Stimulated activated CD4-positive, alpha-beta T cell treated with anti-CD3 and anti-CD28 coated beads, Interleukin-1b, Interleukin-23, amount 100 ng/mL, for 24 hours (primary cell): ENCODE results near the gene COPS8.

ENCODE experiments used
- DNase-seq, 4 experiments: peaks; one replicate each; pipeline ENCODE4 v3.0.0-alpha.2; 2020; ENCODE audit warnings: low read depth in 4 of 4, low spot score in 1 of 4

Gene COPS8

GRCh38 chr2:237064203-237065070 is 21.3 kb upstream of the COPS8 start:
- DNase-seq = no peak

- DNase-seq = no peak
Observed at GRCh38 chr2:237065071-237065377, 20.7 kb upstream of the COPS8 start.

DNA sequence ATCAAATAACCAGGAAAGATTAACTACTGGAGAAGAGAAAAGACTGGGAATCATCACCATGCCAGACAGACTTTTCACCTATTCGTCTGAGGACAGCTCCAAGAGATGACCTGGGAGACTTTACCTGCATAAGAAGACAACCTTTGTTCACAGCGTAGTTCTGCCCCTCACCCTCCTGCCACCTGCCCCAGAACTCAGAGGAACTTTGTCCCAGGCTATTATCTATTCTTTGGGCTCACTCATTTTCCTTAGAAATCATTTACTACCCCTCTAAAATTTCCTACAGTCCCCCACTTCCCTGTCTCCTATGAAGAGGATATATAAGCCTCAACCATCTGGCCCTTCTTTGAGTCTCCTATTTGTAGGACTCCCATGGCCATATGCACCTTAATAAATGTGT is 19.3 kb upstream of the COPS8 start:
- no peak for DNase-seq

DNA sequence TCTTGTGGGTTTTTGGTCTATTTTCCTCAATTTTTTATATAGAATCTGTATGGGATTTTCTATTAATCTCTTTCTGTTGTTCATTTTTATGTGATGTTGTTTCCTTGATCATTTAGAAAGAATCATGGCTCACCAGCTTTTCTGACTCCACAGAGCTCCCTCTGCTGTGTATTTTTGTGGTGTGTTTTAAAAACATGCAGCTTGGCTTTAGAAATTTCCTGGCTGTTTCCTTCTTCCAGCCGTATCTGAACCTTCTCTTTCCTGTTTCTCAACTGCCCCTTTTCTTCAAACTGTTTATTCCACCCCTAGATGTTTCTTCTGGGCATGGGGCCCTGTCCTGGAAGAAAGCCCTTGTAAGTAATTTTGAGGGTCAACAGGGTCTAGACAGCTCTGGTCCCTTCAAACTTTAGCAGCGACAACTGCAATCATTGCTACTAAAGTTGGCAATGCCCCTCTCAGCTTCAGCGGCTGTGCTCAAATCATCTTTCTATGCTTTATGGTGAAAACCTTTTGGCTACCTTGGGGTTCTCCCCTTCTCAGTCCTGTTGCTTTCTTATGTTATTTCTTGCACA is 17.6 kb upstream of the COPS8 start:
- no peak for DNase-seq

DNA sequence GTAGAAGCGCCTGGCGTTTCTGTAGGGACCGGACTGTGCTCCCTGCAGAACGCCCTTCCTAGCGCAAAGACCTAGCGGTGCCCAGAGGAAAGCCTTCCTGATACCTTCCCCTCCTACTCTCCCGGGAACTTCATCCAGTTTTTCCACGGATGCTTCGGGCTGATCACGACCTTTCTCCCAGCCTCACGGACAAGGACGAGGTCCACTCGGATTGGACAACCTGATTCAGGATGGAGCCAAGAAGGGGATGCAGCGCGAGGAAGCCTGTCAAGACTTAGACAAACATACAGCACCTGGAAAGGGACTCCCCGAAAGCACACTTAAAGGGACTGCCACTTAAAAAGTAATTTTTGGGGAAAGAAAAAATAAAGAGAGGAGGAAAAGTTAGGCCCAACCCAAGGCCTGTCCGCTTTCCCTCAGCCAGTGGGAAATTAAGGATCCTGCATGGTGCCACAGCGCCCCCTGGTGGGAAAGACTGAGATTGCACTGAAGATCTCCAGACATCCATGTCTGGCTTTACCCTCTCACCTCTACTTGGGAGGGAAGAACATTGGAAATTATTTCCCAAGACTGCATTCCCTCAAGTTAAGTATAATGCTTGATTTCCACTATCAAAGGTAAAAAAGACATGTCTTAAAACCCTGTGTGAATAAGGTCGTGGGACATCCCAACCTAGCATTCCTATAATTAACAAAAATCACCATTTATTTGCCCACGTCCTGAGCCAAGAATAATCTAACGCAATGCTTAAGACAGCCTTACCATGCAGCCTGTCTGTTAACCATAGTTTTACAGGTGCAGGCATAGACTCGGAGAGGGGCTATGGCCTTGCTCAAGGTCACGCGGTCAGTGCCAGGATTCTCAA is 13.4 kb upstream of the COPS8 start:
- DNase-seq = peak; percentile 55 to 71 (median 61)

DNA sequence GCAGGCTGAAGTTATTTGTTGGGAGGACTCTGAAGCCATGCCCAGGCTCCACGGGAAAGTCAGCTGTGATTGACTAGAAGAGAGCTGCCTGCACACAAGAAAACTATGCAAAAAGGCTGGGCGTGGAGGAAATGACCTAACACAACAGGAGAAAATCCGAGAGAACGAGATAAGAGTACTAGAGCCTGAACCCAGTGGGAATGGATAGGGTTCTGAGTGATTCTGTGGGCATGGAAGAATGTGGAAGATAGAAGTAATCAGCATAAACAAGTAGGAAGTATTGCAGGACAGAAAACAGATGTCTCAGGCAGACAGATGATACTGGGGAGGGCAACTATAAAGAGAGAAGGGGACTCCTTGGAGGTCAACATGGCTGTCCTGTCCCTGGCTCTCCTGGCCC is 12.1 kb upstream of the COPS8 start:
- DNase-seq = no peak

DNA sequence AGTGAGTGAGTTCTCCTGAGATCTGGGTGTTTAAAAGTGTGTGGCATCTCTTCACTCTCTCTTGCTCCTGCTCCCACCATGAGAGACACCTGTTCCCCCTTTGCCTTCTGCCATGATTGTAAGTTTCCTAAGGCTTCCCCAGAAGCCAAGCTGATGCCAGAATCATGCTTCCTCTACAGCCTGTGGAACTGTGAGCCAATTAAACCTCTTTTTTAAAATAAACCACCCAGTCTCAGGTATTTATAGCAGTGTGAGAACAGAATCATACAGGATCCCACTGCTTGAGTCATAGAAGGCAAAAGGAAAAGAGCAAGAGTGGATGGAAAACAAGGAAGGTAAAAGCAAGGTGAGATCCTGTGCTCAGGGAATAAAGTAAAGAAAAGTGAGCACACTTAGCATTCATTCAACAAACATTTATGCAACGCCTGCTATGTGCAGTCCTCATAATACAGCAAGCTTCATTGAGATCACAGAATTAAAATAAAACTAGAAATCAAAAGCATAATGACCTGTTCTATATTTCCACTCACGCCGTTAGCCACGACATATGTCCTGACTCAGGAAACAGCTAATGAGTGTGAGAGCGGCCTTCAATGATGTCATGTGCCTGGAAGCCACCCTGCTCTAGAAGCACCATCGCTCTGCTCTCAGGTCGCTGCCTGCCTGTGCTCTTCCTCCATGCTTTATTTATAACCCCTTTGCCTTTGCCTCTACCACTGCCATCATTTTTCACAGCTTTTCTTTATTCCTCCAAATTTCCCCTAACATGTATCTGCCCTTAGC is 11.3 kb upstream of the COPS8 start:
- DNase-seq = no peak

- no peak for DNase-seq
Observed at GRCh38 chr2:237075749-237076599, 9.7 kb upstream of the COPS8 start.

GRCh38 chr2:237081596-237081995 is 4.1 kb upstream of the COPS8 start:
- DNase-seq = no peak

DNA sequence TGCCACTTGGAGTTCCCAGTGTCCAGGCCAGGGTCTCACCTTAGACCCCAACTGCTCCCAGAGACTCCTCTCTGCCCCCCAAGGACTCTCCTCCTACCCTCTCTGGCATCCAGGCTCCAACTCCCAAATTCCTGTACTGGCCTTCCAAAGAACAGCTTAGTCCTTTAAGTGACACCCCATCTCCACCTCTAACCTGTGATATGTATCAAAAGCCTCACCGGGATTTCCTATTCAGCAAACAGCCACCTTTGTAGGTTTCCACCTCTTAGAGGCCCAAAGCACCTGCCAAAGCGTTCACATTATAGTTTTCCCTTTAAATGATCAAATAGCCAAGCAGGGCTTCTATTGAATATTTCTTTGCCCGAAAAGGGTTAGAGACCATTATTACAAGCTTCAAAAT is 2.7 kb upstream of the COPS8 start:
- DNase-seq = no peak

DNA sequence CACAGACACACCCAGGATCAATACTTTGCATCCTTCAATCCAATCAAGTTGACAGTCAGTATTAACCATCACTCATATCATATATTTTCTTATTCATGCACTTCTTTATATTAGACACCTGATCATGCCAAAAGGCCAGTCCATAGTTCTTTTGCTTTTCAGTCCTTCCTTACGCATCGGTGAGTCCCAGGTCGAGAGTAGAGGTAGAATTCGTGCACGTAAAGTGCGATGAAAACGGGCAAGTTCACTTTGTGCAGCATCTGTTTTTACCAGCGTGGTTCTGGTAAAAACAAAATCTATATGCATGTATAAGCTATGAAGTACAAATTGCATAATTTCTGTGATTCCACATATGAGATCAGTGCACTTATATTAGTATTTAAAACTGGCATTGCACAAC is 1.2 kb upstream of the COPS8 start:
- DNase-seq = no peak

DNA sequence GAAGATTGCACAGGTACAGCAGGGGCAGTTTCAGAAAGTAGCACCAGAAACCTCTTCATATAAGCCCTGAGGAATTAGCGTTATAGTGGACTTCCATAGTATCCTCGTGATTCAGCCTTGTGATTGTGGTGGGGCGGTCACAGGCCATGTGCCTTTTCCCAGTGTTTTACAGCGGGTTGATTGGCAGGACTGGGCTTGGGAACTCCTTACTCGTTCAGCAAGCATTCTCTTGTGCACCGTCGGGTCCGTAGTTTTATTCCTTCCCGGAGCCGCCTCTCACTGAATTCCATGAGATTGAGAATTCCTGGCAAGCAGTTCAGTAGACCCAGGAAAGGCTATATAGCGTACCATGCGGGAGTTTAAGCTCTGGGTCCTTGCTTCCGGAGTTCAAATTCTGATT is 5.2 kb downstream of the COPS8 start:
- no peak for DNase-seq

GRCh38 chr2:237091779-237092436 is 6.2 kb downstream of the COPS8 start:
- no peak for DNase-seq

GRCh38 chr2:237092506-237092905 is 6.8 kb downstream of the COPS8 start:
- no peak for DNase-seq

- no peak for DNase-seq
Observed at GRCh38 chr2:237092920-237093781, 7.5 kb downstream of the COPS8 start.

- DNase-seq = no peak
Observed at GRCh38 chr2:237096201-237096600, 10.5 kb downstream of the COPS8 start.

DNA sequence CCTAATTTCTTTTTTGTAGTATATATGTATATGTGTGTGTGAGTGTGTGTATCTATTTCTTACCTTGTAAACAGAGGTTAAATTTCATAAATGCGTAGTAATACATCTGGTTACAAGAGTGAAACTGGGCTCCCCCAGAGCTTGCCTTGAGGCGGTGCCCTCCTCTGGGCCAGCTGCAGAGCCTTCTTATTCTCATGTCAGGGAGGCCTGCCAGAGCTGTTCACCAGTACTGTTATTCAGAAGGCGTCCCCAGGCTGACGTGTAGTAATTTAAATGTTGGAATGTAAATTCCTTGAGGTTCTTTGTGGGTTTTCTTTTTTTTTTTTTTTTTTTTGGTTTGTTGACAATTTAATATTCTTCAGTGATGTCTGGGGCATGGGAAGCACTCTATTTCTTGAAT is 11.2 kb downstream of the COPS8 start:
- DNase-seq = no peak

DNA sequence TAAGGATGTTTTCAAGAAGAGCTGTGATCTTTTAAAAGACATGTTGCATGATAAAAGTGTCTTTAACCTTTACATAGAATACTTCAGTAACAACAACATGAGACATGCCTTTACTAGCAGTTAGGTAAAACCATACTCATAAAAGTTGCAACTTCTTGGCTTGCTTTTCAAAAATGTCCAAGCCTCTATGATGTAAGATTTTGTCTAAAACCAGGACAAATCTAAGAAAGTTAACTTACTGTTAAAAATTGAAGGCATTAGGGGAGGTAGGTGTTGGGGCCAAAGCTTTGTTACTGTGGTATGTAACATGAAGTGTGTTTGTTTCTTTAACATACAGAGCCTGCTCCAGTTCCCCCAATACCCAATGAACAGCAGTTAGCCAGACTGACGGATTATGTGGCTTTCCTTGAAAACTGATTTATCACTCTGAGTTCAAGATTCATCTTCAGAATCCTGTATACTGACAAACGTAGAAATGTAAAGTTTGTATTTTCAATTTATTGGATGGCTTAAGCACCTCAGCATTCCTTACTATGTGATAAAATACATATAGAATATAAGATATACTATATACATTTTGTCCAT is 11.7 kb downstream of the COPS8 start:
- no peak for DNase-seq
